ENCODE results near the gene GOLGA3.

DNA sequence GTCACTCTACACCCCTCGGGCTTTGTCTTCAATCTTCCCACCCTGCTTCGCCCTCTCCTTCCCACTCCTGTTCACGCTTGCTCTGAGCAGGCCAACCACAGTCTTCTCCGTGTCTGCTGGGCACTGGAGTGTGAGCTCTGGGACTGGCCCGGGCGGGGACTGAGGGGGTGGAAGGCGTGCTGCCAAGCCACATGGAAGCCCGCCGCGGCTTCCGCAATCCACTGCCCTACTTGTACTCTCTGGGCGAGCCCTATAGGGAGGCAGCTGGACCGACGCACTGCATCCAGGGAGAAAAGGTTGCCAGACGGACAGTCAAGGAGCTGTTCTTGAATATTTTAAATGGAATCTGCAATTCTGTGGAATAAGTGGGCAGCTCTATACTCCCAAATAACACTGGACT, 24.8 kb downstream of the GOLGA3 start:
- TF ChIP-seq POLR2AphosphoS5 (IDR thresholded peaks at IDR 0.05; ENCODE audit: borderline replicate concordance, low read depth, low read length) (no peak), EZH2 (IDR thresholded peaks at IDR 0.05) (no peak)
